ENCODE results near the gene DBI.

GRCh38 chr2:119354860-119355259 is 11.9 kb upstream of the DBI start:
- TF ChIP-seq CHD2 (IDR thresholded peaks at IDR 0.05; ENCODE audit: low read length) (no peak), ATF3 (IDR thresholded peaks at IDR 0.05; ENCODE audit: insufficient read depth, low read depth, low read length) (no peak), CTCF (IDR thresholded peaks at IDR 0.05; ENCODE audit: control extremely low read depth in 1 of 3, insufficient read depth in 1 of 3, low read depth in 1 of 3, low read length in 3 of 3) (no peak), CBX5 (IDR thresholded peaks at IDR 0.05; ENCODE audit: low read depth, low read length) (no peak), POLR2AphosphoS5 (IDR thresholded peaks at IDR 0.05; ENCODE audit: low read depth, low read length) (no peak), GABPA (IDR thresholded peaks at IDR 0.05; ENCODE audit: borderline replicate concordance, insufficient read depth, low read length) (no peak), NRF1 (IDR thresholded peaks at IDR 0.05; ENCODE audit: low read depth, low read length) (no peak), EZH2 (IDR thresholded peaks at IDR 0.05; ENCODE audit: low read depth, low read length, severe bottlenecking) (no peak), POLR2A (IDR thresholded peaks at IDR 0.05; ENCODE audit: control extremely low read depth in 1 of 2, low read depth in 2 of 2, low read length in 2 of 2) (no peak), RNF2 (IDR thresholded peaks at IDR 0.05; ENCODE audit: borderline replicate concordance, low read depth, low read length, missing control alignments, poor library complexity, severe bottlenecking) (no peak), SIN3A (conservative IDR thresholded peaks at IDR 0.05 in 1 of 2, IDR thresholded peaks at IDR 0.05 in 1 of 2; ENCODE audit: low read depth in 1 of 2, low read length in 2 of 2) (no peak)
